GM21528 (cell line): ENCODE results near the gene GNGT1.
"Not testable (repeated sequence)": the region's sequence is repeated elsewhere in the genome, so short reads cannot be mapped to it uniquely, and the experiment has no call there.

ENCODE experiments used
- ATAC-seq: cut with Tn5 transposase; IDR thresholded peaks from one replicate; pipeline ENCODE4 v1.9.1; 2021; ENCODE audit warnings: mild to moderate bottlenecking, moderate library complexity; ENCODE audit not compliant: unreplicated experiment, low FRiP score

Gene GNGT1

DNA sequence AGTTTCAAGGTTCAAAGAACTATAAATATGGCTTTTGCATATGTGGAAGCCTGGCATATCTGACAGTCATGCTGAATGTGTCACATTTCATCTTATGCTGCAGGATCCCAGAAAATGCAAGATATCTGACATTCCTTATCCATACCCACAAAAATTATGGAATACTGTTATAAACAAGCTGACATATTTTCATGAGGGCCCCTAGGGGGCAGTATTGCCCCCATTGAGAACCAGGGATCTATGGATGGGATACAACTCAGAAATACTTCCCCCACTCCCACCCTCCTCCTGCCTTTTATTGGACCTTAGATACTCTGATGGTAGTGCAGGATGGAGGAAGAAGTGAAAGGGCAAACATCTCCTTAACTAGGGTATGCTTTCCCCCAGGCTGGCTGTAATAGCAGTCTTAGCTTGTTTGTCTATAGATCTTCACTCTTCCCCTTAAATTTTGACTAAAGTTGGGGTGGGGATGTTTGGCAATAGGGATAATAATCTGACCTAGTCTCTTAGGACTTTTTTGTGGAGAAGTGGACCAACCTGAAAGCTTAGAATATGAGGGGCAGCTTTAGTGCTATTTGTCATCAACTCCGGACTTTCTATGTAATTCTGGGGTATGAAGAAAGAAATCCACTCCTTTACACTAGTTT lies 3.5 kb upstream of the GNGT1 start:
- ATAC-seq: no peak

DNA sequence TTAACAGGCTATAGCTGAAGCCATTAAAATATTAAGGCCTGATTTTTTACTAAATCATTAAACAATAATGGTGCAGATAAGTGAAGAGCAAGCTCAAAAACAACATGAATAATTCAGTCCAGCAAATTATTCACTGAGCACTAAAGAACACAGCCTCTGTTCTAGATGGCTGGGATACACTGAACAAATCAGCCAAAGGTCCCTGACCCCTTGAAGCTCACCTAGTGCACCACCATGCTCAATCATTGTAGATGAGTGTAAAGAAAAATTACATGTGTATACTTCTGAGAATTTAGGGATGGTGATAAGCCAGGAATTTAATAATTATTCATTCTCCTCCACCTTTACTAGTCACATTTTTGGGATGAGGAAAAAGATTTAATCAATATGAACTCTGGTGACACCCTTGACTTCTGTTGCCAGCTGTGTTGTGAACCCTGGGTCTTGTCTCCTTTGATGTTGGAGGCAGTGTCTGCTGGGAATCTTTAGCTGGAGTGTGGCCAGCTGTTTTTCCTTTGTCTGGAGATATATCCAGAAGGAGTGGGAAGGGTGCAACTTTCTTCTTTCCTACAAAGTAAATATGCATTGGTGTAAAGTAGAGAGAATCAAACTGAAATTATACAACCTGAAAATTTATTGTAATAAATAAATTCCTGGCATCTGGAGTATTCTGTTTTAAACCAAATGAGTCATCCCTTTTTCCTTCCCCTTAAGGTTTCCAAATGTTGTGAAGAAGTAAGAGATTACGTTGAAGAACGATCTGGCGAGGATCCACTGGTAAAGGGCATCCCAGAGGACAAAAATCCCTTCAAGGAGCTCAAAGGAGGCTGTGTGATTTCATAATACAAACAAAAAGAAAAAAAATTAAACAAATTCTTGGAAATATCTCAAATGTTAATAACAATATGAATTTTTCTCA lies 4.0 kb downstream of the GNGT1 start:
- ATAC-seq: no peak

GRCh38 chr7:93911242-93911641 lies 4.9 kb downstream of the GNGT1 start:
- not testable (repeated sequence) for ATAC-seq

DNA sequence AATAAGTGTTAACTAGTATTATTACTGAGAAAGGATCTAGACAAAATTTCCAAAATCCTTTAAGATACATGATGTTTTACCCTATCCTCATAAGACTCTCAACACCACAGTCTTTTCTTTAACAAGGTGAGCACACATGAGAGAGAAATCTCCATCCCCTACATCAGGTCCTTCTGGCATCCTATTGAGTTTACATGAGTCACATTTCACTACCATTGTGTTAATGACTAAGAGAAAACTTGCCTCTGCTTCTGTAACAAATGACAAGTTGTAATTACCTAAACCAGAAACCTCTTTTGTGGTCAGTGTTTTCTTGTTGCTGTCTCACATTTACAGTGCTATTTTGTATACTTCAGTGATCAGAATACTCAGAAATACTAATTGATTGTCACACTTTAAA lies 5.3 kb downstream of the GNGT1 start:
- not testable (repeated sequence) for ATAC-seq

DNA sequence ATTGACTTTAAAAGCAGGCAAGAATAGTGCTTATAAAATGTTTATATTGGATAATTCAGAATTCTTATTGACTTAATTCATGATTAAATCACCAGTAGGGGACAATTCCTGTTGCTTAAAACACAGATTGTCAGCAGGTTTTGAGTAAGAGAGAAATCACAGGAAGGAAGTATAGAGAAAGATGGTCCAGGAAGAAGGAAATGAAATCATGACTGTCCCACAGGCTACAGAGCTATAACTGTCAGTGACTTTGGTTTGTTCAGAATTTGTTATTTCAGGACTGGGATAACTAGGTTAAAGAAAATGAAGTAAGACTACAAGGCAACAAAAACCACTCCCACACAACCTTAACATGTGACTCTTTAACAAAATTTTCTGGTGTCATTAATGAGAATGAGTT lies 6.8 kb downstream of the GNGT1 start:
- ATAC-seq: no peak

DNA sequence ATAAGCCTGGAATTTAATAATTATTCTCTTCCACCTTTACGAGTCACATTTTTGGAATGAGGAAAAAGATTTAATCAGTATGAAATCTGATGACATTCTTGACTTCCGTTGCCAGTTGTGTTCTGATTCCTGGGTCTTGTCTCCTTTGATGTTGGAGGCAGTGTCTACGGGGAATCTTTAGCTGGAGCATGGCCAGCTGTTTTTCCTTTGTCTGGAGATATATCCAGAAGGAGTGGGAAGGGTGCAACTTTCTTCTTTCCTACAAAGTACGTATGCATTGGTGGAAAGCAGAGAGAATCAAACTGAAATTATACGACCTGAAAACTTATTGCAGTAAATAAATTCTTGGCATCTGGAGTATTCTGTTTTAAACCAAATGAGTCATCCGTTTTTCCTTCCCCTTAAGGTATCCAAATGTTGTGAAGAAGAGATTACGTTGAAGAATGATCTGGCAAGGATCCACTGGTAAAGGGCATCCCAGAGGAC lies 8.3 kb downstream of the GNGT1 start:
- no peak for ATAC-seq

GRCh38 chr7:93915206-93915842 lies 9.0 kb downstream of the GNGT1 start:
- not testable (repeated sequence) for ATAC-seq

GRCh38 chr7:93915888-93916287 lies 9.5 kb downstream of the GNGT1 start:
- not testable (repeated sequence) for ATAC-seq

DNA sequence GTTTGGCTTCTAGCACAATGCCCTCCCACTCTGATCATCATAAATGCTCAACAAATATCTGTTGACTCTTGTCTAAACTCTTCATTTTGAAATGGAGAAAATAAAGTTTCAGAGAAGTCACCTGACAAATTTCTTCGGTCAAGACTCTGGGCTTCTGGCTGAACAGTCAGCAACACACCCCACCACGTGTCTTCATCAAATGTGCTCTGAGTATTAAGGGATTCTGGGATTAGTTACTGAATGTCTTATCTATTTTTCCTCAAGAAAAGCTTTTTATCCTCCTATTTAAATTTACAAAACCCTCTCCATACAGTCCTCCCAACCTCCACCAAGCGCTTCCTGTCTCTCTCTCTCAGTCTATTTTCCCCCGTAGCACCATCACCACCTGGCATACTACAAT lies 9.9 kb downstream of the GNGT1 start:
- ATAC-seq: not testable (repeated sequence)

GRCh38 chr7:93920496-93921182 lies 14.3 kb downstream of the GNGT1 start:
- ATAC-seq: no peak

- no peak for ATAC-seq
These were observed 14.8 kb downstream of the GNGT1 start for GRCh38 chr7:93921186-93921585.

DNA sequence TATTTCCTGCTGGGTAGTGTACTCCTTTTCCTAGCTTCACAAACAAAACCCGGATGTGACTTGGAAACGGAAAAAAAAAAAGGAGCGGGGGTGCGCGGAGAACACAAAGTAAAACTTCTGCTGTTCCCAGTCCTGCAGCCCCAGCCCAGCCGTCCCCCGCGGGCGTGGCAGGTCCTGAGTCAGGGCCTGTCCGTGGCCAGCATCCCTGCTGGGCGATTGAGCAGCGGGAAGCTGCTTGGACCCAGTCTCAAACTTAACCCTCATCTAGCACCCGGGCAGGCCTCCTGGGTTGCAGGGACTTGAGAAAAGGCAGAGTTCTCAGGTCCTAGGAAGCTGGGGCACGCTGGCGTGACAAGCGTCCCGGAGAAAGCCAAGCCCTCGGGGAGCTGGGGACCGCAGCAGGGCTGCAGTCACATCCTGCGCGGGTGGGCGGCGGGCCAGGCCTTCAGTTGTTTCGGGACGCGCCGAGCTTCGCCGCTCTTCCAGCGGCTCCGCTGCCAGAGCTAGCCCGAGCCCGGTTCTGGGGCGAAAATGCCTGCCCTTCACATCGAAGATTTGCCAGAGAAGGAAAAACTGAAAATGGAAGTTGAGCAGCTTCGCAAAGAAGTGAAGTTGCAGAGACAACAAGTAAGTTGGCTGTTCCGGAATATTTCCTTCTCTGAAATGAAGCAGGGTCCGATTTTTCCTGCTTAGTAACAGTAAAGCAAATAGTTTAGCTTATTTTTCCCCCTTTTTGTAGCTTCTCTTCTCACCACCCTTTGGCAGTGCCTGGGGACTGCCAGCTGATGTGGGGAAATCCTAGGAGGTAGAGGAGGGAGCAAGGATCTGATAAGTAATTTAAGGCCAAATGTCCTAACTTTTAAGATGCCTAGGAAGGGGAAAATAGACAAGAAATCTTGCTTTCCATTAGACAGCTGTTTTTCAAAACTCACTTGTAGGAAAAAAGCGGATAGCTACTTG lies 15.5 kb downstream of the GNGT1 start, which contains the start of gene GNG11:
TSS of gene GNG11 (plus strand) at position 129 of the 960 bp plus-strand sequence. CDS start at position 532, 403 bp downstream.
- ATAC-seq: peak; percentile 87

DNA sequence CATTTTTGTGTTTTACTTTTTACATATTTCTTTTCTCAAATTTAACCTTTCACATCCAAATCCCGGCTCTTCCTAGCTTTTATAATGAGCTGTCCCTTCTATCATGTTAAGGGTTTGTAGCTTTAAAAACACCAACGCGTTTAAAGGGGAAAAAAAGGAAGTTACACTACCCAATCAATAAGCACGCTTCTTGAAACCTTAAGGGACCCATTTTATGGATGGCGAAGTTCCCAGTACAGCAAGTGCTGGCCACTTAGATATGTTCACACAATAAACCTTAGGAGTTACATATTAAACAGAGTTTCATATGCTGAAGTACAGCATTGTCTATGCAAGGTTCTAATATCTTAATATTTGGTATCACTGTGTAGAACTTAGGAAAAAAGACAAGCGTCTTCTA lies 16.9 kb downstream of the GNGT1 start:
- ATAC-seq: no peak

- no peak for ATAC-seq
These were observed 17.6 kb downstream of the GNGT1 start for GRCh38 chr7:93923942-93924341.

DNA sequence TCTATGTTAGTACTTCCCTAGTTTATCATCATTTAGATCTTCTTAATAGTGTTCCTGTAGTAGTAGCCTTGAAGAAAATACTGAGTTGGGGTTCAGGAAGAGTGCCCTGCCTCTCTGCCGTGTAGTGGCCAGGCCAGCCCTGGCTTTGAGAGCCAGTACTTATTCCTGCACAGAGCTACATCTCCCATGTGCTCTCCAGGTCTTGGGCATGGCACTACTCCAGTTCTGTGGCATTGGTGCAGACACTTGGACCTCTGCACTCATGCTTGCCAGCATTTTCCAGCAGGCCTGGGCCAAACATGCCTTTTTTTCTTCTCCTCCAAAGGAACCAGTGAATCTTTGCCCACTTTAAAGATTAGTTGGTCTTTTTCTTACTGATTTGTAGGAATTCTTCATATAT lies 20.4 kb downstream of the GNGT1 start:
- no peak for ATAC-seq

GRCh38 chr7:93927585-93927984 lies 21.2 kb downstream of the GNGT1 start:
- ATAC-seq: no peak

DNA sequence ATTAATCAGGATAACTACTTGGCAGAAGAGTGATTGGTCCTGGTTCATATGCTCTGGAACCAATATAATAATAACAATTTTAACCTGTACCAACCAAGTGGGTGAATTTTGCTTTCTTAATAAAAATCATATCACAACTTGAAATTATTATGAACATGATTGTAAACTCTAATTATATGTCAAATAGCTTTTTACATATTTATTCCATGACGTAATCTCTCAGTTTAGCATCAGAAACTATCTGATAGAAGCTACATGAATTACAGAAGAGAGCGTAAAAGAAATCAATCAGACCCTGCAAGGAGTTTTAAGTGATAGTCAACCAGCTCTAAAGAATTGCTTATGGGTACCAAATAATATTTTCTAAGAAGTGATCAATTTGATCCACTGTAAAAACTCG lies 25.3 kb downstream of the GNGT1 start:
- no peak for ATAC-seq

GRCh38 chr7:93933156-93933555 lies 26.8 kb downstream of the GNGT1 start:
- ATAC-seq: no peak

- no peak for ATAC-seq
These were observed 28.7 kb downstream of the GNGT1 start for GRCh38 chr7:93935102-93935501.
